HG02970 (cell line): ENCODE data around the gene FOXE3.
"Not testable (repeated sequence)": the region's sequence is repeated elsewhere in the genome, so short reads cannot be mapped to it uniquely, and the experiment has no call there.

ENCODE experiments used
- ATAC-seq: cut with Tn5 transposase; IDR thresholded peaks from one replicate; pipeline ENCODE4 v1.9.1; 2021; ENCODE audit warnings: mild to moderate bottlenecking, moderate library complexity, moderate number of reproducible peaks; ENCODE audit not compliant: unreplicated experiment, low FRiP score

The FOXE3 gene

DNA sequence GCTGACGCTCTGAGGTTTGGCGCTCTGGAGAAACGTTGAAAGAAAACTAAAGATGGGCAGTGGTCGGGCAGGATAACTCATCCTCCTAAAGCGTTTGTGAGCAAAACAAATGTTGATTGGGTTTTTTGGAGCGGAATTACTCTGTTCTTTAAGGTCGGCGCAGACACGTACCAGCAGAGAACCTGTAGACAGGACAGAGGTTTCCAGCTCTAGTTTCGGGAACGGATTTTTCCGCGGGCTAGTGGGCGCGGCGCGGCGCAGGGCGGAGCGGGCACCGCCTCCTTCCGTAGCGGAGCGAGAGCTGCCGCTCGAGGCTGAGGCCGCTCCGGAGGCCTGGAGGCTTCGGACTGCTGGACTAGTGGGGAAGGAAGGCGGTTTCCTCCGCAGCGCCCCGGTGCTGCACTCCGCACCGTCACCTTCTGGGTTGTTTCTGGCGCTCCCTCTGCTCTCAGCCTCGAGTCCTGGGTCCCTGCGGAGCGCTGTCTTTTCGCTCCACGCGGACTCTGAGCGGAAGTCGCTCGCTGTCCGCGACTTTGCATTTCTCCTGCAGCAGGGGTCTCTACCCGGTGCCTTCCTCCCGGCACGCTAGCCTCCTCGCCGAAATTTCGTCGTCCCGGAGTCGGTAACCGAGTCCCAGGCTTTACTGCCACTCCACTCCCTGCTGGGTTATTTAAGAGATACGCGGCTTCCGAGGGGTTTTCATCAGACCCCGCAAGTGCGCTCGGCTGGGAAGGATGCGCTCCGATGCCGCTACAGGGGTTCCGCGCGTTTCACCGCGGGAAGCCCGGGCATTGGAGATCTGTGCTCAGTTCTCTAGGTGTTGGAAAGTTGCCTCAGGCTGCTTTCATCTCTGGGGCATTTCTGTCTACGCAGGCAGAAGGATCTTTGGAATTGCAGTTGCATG lies 28.7 kb downstream of the FOXE3 start:
- ATAC-seq = no peak

DNA sequence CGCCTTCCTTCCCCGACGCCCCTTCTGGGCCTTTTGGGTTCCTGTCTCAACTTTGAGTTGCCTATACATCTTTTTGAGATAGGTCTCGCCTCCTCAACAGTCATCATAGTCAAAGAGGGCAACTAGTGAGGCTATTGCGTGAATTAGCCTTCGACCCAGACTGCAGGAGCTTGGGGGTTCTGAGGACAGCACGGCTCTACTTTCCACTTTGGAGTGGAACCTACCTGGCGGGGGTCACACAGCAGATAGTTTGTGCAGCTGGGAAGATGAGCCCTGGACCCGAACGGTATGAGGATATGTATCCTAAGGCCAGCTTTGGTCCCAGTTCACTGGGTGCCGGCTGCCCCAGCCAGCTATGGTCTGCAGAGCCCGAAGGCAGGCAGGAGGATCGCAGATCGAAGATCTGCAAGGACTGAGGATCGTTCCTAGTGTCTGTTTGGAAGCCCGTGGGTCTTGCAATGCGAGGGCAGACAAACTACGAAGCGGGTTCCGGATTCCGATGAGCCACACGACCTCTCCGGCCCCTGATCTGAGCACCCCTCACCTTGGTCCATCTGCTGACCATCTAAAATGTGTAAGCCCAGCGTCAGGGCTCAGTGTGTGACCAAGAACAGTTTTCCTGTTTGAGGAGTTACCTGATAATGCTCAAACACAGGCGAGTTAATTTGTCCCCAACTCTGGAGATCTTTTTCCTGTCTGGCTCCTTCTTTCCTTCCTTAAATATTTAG lies 29.9 kb downstream of the FOXE3 start:
- no peak for ATAC-seq

DNA sequence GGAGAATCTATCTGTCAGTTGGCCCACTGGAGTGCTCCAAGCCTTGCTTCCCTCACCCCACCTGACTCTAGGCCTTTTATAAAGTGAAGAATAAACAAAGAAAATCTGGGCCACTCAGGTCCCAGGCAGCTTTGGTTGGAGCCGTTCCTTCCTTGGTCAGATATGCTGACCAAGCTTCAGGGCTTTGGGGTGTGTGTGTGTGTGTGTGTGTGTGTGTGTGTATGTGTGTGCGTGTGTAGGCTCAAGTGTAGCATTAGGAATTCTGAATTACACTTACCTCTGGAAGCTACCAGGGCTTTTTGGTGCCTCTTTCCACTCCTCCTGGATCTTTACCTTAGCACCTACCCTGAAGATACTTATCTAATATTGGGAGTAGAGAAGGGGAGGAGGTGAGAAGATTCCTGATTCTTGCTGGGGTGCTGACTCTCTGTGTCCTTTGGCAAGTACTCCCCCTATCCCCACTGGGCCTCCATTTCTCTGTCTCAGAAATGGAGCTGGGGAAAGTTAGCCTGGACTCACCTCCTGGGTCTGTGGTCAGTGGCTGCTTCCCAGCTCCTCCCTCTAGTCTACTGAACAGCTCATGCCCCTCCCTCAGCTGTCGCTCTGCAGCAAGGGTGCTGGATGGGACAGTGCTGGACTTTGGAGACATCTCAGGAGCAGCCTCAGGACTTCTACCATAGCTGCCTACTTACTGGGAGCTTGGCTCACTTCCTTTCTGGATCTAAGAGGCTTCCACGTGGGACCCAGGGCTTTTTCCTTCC lies 32.6 kb downstream of the FOXE3 start:
- ATAC-seq = no peak

DNA sequence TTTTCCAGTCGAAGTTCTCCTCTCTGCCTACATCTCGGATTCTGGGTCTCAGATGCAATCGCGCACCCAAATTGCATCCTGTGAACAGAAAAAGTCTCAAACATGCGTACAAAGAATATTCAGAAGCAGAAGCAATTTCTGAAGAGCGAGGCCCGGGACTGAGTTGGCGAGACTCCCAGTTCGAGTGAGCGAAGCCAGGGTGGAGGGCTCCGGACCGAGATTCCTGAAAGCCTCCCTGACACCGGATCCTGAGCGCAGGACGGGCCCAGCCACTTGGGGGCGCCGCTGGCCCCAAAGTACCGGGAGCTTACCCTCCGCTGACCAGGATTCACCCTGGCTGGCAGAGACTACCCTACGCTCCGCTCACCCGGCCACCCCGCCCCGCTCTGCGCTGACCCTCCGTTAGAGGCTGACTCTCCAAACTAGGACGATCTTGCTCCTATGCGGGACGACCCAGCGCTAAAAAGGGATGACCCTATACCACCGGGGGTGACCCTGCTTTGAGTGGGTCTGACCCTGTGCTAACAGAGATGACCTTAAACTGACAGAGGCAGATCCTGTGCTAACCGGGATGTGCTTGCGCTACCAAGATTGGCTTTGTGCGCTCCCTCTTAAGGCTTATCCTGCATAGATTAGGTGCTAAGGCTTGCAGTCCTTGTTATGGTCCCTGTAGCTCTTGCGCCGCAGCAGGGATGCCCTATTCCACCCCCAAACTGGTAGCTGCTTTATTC lies 33.9 kb downstream of the FOXE3 start:
- no peak for ATAC-seq

DNA sequence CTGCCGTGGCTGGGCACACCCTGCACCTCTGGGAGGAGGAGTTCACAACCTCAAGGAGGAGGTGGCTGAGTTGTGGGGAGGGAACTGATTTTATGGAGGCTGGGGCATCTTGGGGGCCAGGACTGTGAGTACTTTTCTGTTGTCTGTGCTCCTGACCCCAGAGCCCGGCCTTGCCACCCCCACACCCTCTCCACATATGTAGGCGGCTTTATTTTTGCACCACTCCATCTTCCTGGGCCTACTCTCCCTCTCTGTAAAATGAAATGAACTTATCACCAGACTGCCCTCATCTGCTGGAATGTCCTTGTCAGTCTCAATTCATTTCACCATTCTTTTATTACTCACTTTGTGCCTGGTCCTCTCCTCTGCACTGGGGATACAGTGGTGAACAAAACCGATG lies 34.5 kb downstream of the FOXE3 start:
- no peak for ATAC-seq

DNA sequence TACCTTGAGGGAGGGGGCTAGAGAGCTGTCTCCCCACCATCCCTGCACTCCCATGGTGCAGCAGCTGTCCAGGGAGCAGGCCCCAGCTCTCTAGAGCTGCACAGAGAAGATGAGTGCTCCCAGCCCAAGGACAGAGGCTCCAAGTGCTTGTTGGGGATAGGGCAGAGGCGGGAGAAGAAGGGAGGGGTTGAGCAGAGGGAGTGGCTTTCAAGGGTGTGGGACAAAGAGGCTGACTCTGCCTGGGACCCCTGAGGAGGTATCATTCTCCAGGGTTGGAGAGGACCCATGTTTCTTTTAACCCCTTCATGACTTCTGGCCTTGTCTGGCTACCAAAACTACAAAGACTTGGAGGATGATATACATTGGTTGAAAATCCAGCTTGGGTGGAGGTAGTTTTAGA lies 36.3 kb downstream of the FOXE3 start:
- ATAC-seq = no peak

DNA sequence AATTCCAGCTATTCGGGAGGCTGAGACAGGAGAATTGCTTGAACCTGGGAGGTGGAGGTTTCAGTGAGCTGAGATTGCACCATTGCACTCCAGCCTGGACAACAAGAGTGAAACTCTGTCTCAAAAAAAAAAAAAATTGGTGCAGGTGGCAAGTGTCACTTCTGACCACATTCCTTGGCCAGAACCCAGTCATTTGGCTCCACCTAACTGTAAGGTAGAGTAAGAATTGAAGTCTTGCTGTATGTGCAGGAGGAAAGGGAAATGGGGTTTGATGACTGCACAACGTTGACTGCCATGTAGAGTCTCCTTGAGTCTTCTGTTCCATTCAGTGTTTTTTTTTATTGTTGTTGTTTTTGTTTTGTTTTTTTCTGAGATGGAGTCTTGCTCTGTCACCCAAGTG lies 37.8 kb downstream of the FOXE3 start:
- not testable (repeated sequence) for ATAC-seq

DNA sequence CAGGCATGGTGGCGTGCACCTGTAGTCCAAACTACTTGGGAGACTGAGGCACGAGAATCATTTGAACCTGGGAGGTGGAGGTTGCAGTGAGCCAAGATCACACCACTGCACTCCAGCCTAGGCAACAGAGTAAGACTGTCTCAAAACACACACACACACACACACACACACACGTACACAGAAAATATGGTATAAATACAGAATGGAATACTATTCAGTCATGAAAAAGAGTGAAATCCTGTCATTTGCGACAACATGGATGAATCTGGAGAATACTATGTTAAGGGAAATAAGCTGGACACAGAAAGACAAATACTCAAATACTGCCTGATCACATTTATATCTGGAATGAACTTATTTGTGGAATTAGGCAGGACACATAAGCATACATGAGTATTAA lies 40.2 kb downstream of the FOXE3 start:
- ATAC-seq = no peak

DNA sequence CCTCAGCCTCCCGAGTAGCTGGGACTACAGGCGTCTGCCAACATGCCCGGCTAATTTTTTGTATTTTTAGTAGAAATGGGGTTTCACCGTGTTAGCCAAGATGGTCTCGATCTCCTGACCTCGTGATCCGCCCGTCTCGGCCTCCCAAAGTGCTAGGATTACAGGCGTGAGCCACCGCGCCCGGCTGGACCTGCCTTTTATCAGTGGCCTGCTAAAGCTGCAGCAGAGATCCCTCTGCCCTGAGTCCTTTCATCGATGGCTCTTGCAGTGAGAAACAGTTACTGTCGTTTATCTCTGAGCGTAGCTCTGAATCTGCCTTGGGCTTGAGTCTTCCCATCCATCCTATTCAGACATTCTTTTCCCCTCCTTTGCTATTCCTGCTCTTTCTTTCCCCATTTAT lies 41.5 kb downstream of the FOXE3 start:
- not testable (repeated sequence) for ATAC-seq

DNA sequence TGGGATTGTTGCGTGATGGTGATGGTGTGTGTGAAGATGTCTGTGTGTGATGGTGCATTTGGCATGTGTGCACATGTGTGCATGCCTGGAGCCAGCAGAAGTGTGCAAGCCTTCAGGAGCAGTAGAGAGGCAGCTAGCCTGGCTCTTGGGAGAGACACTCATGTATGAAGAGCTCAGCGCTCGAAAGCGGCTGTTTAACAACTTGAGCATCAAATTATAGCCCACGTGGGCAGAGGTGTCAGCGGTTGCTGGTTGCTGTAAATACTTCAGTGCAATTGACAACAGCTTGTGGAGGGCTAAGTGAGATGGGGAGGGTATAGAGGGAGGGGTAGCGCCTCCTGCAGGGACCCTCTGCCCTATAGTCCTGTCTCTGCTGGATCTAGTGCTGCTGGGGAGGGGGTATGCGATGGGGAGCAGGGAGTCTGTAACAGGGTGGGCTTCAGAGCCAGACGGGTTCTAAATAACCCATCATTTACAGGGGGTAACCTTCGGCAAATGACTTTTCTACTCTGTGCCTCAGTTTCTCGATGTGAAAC lies 43.2 kb downstream of the FOXE3 start:
- no peak for ATAC-seq

DNA sequence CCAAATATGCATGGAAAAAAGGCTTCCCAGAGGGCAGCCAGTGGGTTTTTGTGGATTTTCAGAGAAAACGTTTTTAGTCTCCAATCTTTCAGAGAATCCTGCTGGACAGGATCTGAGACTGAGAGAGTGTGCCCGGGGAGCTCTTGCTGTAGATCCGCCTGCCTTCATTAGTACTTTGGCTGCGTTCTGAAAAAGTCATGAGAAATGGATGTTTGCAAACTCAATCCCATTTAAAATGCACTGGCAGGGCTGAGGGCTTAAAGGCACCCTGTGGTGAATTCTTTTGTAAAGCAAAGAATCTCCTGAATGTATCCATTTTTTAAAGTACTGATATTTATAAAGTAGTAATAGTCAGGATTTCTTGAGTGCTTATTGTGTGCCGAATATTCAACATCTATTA lies 44.0 kb downstream of the FOXE3 start:
- ATAC-seq = no peak

DNA sequence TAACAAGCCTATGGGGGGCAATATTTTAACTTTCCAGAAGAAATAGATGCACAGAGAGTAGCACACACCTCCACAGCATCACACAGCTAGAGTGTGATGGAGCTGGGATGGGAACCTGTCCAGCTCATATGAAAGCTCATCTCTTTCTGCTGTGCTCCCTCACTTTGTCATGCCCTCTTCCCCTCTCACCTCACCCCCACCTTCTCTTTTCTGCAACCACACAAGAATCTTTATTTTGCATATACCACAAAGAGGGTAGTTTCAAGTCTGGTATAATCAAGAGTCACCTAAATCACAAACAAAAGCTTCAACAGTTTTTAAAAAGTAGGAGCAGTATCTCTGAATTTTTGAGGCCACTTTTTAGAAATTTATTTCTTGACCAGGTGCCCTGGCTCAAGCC lies 44.4 kb downstream of the FOXE3 start:
- no peak for ATAC-seq

DNA sequence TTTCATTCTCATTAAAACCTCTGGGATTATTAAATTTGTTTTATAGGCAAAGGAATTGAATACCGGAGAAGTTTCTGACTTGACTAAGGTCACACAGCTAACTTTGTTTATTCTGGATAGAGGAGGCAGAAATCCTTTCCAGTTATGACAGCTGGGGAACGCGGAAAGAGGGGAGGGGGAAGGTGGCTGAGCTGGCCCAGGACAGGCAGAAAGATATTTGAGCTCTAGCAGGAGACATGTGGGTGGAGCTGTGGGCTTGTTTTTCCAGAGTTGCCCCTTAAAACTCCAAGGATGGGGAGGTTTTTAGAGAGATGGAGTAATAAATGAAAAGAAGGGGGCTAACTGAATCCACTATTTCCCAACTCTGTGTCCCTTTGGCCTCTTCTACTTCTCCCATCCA lies 49.5 kb downstream of the FOXE3 start:
- ATAC-seq = no peak
